Right renal pelvis (tissue), 4 donors: ENCODE results near the gene BTG4. TPM values are rescaled to one million over a fixed set of nuclear protein-coding genes. Genes with fewer than 3 reads are reported as not detected.

ENCODE experiments used
- polyA plus RNA-seq, 4 donors: library from polyadenylated mRNA; unstranded; fragments of 120-200 nt; gene quantifications; one replicate each; pipeline ENCODE4 v1.2.1, GENCODE V29; 2013; ENCODE audit not compliant: insufficient read length in 4 of 4

BTG4 gene
- polyA plus RNA-seq, 4 donors = not detected

Other genes with a start within 250 kb of the BTG4 start
- gene POU2AF3, start 213.8 kb downstream of the BTG4 start, polyA plus RNA-seq = 10 to 100 TPM in 1 of 4 donors, 1 to 10 TPM in 3; 6.8 to 12.1 (median 8.7) TPM
- 1 to 10 TPM in 1 of 4 donors, under 1 TPM in 3; 0.58 to 1.0 (median 0.60) TPM for gene POU2AF1, start 133.1 kb downstream of the BTG4 start, polyA plus RNA-seq
- under 1 TPM; 0.04 to 0.35 (median 0.18) TPM for gene HOATZ, start 2.4 kb upstream of the BTG4 start, polyA plus RNA-seq
- gene LAYN, start 28.3 kb upstream of the BTG4 start, polyA plus RNA-seq = 1 to 10 TPM; 7.0 to 7.8 (median 7.3) TPM
- 10 to 100 TPM; 21.1 to 23.2 (median 21.8) TPM for gene SIK2, start 90.1 kb upstream of the BTG4 start, polyA plus RNA-seq